Fibroblast of mammary gland (primary cell): ENCODE results near the gene TMEM255B.

Experiments used
- DNase-seq: peaks from one replicate; pipeline ENCODE4 v3.0.0-alpha.2; 2010; ENCODE audit warnings: low read depth
- H3K4me3 ChIP-seq: 2 replicates; pipeline ENCODE4 v1.5.1; 2011; ENCODE audit warnings: low read depth, mild to moderate bottlenecking, low read length, moderate library complexity; ENCODE audit not compliant: control insufficient read depth
- TF ChIP-seq, protein P1 (sequence below): conservative IDR thresholded peaks from 2 replicates; pipeline ENCODE4 v1.5.1; 2011; ENCODE audit warnings: low read depth, low read length, inconsistent platforms; ENCODE audit not compliant: control insufficient read depth, insufficient read depth

The TMEM255B gene

DNA sequence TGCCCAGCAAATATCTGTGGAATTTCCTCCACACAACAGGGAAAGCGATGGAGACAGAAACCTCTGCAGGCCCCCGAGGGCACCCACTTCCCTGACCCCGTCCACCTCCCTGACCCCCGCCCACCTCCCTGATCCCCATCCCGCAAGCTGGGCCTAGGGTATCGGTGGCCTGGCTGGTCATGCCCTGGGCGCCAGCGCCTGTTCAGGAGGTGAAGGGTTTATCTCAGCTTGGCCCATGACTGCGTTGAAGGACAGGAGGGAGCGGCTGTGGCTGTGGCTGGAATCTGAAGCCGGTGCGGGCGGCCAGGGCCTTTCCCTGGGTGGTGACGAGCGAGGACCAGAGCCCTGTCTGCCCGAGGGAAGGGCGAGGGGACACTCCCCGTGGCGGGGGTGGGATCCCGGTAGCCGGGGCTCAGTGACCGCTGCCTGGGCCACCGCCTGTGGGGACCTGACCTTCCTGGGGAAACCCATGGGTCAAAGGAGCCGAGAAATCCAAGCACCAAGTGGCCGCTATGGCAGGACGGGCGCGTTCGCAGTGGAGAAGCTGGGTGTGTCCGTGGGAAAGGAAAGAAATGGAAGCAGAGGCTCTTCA lies 84.1 kb downstream of the TMEM255B start:
- no peak overlapping the region for H3K4me3 ChIP-seq
- TF ChIP-seq, protein P1, sequence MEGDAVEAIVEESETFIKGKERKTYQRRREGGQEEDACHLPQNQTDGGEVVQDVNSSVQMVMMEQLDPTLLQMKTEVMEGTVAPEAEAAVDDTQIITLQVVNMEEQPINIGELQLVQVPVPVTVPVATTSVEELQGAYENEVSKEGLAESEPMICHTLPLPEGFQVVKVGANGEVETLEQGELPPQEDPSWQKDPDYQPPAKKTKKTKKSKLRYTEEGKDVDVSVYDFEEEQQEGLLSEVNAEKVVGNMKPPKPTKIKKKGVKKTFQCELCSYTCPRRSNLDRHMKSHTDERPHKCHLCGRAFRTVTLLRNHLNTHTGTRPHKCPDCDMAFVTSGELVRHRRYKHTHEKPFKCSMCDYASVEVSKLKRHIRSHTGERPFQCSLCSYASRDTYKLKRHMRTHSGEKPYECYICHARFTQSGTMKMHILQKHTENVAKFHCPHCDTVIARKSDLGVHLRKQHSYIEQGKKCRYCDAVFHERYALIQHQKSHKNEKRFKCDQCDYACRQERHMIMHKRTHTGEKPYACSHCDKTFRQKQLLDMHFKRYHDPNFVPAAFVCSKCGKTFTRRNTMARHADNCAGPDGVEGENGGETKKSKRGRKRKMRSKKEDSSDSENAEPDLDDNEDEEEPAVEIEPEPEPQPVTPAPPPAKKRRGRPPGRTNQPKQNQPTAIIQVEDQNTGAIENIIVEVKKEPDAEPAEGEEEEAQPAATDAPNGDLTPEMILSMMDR, result no peak
- no peak for DNase-seq

- TF ChIP-seq, protein P1, result peak; percentile 7
- DNase-seq, result no peak
- H3K4me3 ChIP-seq, result no peak overlapping the region
These were observed 85.0 kb downstream of the TMEM255B start for GRCh38 chr13:113843864-113844556.

GRCh38 chr13:113845055-113845454 lies 86.0 kb downstream of the TMEM255B start:
- no peak for DNase-seq
- no peak overlapping the region for H3K4me3 ChIP-seq
- TF ChIP-seq, protein P1, result no peak

DNA sequence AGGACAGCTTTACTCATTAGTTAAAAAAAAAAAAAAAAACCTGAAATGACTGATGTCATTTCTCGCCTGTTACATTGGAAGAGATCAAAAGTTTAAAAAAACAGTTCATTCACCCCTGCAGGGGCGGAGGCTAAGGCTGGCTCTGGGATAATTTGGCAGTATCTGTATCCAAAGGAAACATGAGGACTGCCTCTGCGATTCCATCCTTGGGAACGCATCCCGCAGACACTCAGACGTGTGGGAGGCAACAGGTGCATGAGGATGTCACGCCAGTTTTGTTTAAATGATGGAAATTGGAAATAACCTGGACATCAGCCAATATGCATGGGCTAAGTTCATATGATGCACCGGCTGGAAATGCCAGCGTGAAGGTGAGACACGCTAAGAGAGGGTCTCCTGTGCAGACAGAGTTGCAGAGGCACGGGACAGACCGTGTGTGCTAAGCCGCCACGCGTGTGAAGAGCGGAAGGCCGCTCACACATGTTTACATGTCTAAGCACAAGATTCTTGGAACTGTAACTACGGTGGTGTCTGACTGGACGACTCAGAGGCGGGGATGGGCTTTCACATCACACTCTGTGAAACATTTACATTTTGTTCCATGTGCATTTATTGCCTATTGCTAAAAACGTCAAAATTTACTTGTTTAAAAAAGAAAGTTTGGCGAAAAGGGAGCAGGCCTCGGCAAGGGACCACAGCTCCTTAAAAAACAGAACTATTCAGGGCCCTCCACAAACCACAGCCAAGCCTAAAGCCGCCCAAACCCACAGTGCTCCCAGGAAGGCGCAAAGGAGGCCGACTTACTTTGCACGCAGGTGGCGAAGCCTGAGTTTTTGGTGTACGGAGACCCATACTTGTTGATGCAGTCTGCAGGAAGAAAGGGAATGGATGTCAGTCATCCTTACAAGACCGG lies 87.0 kb downstream of the TMEM255B start:
- TF ChIP-seq, protein P1, result no peak
- H3K4me3 ChIP-seq, result no peak overlapping the region
- DNase-seq, result no peak

GRCh38 chr13:113846636-113847318 lies 87.8 kb downstream of the TMEM255B start:
- no peak overlapping the region for H3K4me3 ChIP-seq
- TF ChIP-seq, protein P1, result no peak
- no peak for DNase-seq

- TF ChIP-seq, protein P1, result no peak
- H3K4me3 ChIP-seq, result no peak overlapping the region
- DNase-seq, result no peak
These were observed 89.0 kb downstream of the TMEM255B start for GRCh38 chr13:113848020-113848419.
